ENCODE data around the gene KDM8. TPM values are rescaled to one million over a fixed set of nuclear protein-coding genes. Genes with fewer than 3 reads are reported as not detected.

Gene KDM8
- total RNA-seq, 2 donors from 2014 or later, result 5.2 to 7.1 TPM

GRCh38 chr16:27182906-27183405, 20.4 kb upstream of the KDM8 start:
- no peak for DNase-seq
- intact Hi-C loops (cut with DNase I), result no loop called here
- H3K36me3 ChIP-seq, result no peaks in the 10 kb centered on the region

GRCh38 chr16:27185776-27186130, 17.6 kb upstream of the KDM8 start:
- Histone ChIP-seq H3K4me3 (no peak overlapping the region), H3K27ac (no peak overlapping the region), H3K9ac (ENCODE audit: low read depth in 2 of 2, low read length in 2 of 2) (no peak overlapping the region), H3K27me3 (no peaks in the 10 kb centered on the region), H3K9me3 (no peaks in the 10 kb centered on the region), H3K36me3 (no peaks in the 10 kb centered on the region), H3K4me1 (no peaks in the 10 kb centered on the region)
- TF ChIP-seq CTCF (IDR thresholded peaks at IDR 0.05), result no peak
- no peak for DNase-seq
- intact Hi-C loops (cut with DNase I), result no loop called here

More at GRCh38 chr16:27182906-27183405, 20.4 kb upstream of the KDM8 start:
- no peak overlapping the region for H3K4me3 ChIP-seq
- H3K27ac ChIP-seq, result no peak overlapping the region
- no peak overlapping the region for H3K9ac ChIP-seq (ENCODE audit: low read depth in 2 of 2, low read length in 2 of 2)
- H3K4me1 ChIP-seq, result no peaks in the 10 kb centered on the region
- H3K27me3 ChIP-seq, result no peaks in the 10 kb centered on the region
- H3K9me3 ChIP-seq, result no peaks in the 10 kb centered on the region
- TF ChIP-seq CTCF (IDR thresholded peaks at IDR 0.05), result no peak

GRCh38 chr16:27188633-27189032, 14.7 kb upstream of the KDM8 start:
- Histone ChIP-seq H3K27me3 (no peaks in the 10 kb centered on the region), H3K4me3 (no peak overlapping the region), H3K36me3 (no peaks in the 10 kb centered on the region), H3K9me3 (no peaks in the 10 kb centered on the region), H3K27ac (no peak overlapping the region), H3K4me1 (no peaks in the 10 kb centered on the region), H3K9ac (ENCODE audit: low read depth in 2 of 2, low read length in 2 of 2) (no peak overlapping the region)
- intact Hi-C loops (cut with DNase I), result no loop called here
- DNase-seq, result no peak
- TF ChIP-seq CTCF (IDR thresholded peaks at IDR 0.05), result no peak

GRCh38 chr16:27189335-27189972, 13.9 kb upstream of the KDM8 start:
- Histone ChIP-seq H3K4me1 (no peaks in the 10 kb centered on the region), H3K27me3 (no peaks in the 10 kb centered on the region), H3K9ac (ENCODE audit: low read depth in 2 of 2, low read length in 2 of 2) (no peak overlapping the region), H3K27ac (no peak overlapping the region), H3K4me3 (no peak overlapping the region), H3K9me3 (no peaks in the 10 kb centered on the region), H3K36me3 (no peaks in the 10 kb centered on the region)
- DNase-seq, result no peak
- TF ChIP-seq CTCF (IDR thresholded peaks at IDR 0.05), result no peak
- intact Hi-C loops (cut with DNase I), result no loop called here

- Histone ChIP-seq H3K36me3 (no peaks in the 10 kb centered on the region), H3K4me3 (no peak overlapping the region), H3K27me3 (no peaks in the 10 kb centered on the region), H3K9me3 (no peaks in the 10 kb centered on the region), H3K9ac (ENCODE audit: low read depth in 2 of 2, low read length in 2 of 2) (no peak overlapping the region), H3K27ac (no peak overlapping the region), H3K4me1 (no peaks in the 10 kb centered on the region)
- intact Hi-C loops (cut with DNase I), result no loop called here
- no peak for DNase-seq
- TF ChIP-seq CTCF (IDR thresholded peaks at IDR 0.05), result no peak
Measured at GRCh38 chr16:27190316-27190871, 12.9 kb upstream of the KDM8 start.

Data from colonic mucosa (tissue), 4 donors.